Astrocyte (in vitro differentiated cells and primary cell): Measurements from ENCODE around the gene VWCE.
"Not testable (repeated sequence)": the region's sequence is repeated elsewhere in the genome, so short reads cannot be mapped to it uniquely, and the experiment has no call there.

Experiments used
- EZH2 ChIP-seq: IDR thresholded peaks from 2 replicates; pipeline ENCODE4 v1.6.1; 2012; ENCODE audit warnings: mild to moderate bottlenecking, low read length, inconsistent platforms; ENCODE audit not compliant: insufficient read depth
- TF ChIP-seq, protein P1 (sequence below): IDR thresholded peaks from 2 replicates; pipeline ENCODE4 v1.5.1; 2011; ENCODE audit warnings: low read depth, mild to moderate bottlenecking, inconsistent platforms, low read length, moderate library complexity; ENCODE audit not compliant: insufficient read depth

DNA sequence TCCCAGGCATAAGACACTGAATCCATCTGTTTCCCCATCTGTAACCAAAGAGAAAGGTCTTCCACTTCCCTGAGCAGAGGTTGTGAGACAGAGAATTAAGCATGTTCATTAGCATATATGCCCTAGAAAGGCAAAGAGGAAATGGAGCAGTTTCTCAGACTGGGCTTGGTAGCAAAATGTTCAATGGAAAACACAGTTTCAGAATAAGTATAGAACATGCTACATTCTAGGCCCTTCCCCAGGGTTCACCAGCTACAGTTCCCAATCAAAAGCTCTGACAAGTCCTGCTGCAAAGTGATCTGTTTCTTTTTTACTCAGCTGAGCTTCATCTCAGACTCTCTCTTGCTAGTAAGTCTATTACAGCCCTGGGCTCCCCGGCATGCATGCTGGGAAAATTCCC, 42.8 kb downstream of the VWCE start:
- TF ChIP-seq, protein P1, sequence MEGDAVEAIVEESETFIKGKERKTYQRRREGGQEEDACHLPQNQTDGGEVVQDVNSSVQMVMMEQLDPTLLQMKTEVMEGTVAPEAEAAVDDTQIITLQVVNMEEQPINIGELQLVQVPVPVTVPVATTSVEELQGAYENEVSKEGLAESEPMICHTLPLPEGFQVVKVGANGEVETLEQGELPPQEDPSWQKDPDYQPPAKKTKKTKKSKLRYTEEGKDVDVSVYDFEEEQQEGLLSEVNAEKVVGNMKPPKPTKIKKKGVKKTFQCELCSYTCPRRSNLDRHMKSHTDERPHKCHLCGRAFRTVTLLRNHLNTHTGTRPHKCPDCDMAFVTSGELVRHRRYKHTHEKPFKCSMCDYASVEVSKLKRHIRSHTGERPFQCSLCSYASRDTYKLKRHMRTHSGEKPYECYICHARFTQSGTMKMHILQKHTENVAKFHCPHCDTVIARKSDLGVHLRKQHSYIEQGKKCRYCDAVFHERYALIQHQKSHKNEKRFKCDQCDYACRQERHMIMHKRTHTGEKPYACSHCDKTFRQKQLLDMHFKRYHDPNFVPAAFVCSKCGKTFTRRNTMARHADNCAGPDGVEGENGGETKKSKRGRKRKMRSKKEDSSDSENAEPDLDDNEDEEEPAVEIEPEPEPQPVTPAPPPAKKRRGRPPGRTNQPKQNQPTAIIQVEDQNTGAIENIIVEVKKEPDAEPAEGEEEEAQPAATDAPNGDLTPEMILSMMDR: not testable (repeated sequence)
- TF ChIP-seq EZH2: not testable (repeated sequence)
